Thyroid gland (tissue), 4 donors: Measurements from ENCODE around the gene SYCE1.

ENCODE experiments used
- CTCF ChIP-seq, 6 experiments: fragments of 200-600 bp in 3 of 6; fragments of 450-650 bp in 3 of 6; sonication (generic) in 3 of 6; IDR thresholded peaks; one replicate each; pipeline ENCODE4 v1.5.1; 2016 to 2019; ENCODE audit warnings: antibody characterized with exemption in 6 of 6, mild to moderate bottlenecking in 2 of 6, inconsistent platforms in 1 of 6, moderate library complexity in 1 of 6
- POLR2A ChIP-seq, 2 donors: fragments of 450-650 bp; IDR thresholded peaks; one replicate each; pipeline ENCODE4 v1.6.1; 2017; ENCODE audit warnings: antibody characterized with exemption in 2 of 2, mild to moderate bottlenecking in 2 of 2, moderate library complexity in 1 of 2

- TF ChIP-seq CTCF (IDR thresholded peaks at IDR 0.05) (no peak), POLR2A (IDR thresholded peaks at IDR 0.05) (no peak)
These were observed 32.5 kb downstream of the SYCE1 start for GRCh38 chr10:133532871-133533270.
